Left cardiac atrium (tissue), 4 donors: ENCODE results near the gene PROCA1. TPM values are rescaled to one million over a fixed set of nuclear protein-coding genes. Genes with fewer than 3 reads are reported as not detected.
"Not testable (repeated sequence)": the region's sequence is repeated elsewhere in the genome, so short reads cannot be mapped to it uniquely, and the experiment has no call there.

Experiments used
- ATAC-seq, 2 donors: fragments of 200-7000 bp; cut with Tn5 transposase; one replicate each; pipeline ENCODE4 v1.9.1; 2020; ENCODE audit warnings: mild to moderate bottlenecking in 2 of 2, moderate library complexity in 2 of 2
- DNase-seq: peaks from one replicate; pipeline ENCODE4 v3.0.0-alpha.2; 2020
- intact Hi-C, 2 donors: fragments of 100-400 bp; cut with DNase I; formaldehyde crosslinking; loops; one replicate each; pipeline versions ENCODE4 v1.14.1 to v1.15.1; 2022 to 2023
- total RNA-seq, 2 donors: library from RNA; stranded (reverse); fragmentation: NEBNext Ultra II Directional; extraction: Animal tissue kit (Norgen Biotek cat#: 25700); gene quantifications; one replicate each; pipeline ENCODE4 v1.2.1, GENCODE V29; 2021
- donor health status: DM: no; HTN: yes; CAD: no.
- donor health status: DM: no; HTN: yes; CAD: no; lungs with severe emphysema.
- donor health status: DM: yes; HTN: yes; CAD: no.
- donor health status: Dilated cardiomyopathy.

The PROCA1 gene
- total RNA-seq, 2 donors from 2014 or later = 0.97 to 1.6 TPM

DNA sequence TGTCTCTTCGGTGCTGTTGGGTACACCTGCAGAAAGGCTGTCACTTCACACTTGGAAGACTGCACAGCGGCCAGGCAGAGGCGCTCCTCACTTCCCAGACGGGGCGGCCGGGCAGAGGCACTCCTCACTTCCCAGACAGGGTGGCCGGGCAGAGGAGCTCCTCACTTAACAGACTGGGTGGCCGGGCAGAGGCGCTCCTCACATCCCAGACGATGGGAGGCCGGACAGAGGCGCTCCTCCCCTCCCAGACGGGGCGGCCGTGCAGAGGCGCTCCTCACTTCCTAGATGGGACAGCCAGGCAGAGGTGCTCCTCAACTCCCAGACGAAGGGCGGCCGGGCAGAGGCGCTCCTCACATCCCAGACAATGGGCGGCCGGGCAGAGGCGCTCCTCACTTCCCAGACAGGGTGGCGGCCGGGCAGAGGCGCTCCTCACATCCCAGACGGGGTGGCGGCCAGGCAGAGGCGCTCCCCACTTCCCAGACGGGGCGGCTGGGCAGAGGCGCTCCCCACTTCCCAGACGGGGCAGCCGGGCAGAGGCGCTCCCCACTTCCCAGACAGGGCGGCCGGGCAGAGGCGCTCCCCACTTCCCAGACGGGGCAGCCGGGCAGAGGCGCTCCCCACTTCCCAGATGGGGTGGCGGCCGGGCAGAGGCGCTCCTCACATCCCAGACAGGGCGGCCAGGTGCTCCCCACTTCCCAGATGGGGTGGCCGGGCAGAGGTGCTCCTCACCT, 52.8 kb downstream of the PROCA1 start:
- ATAC-seq, intact Hi-C loops, DNase-seq: not testable (repeated sequence)

DNA sequence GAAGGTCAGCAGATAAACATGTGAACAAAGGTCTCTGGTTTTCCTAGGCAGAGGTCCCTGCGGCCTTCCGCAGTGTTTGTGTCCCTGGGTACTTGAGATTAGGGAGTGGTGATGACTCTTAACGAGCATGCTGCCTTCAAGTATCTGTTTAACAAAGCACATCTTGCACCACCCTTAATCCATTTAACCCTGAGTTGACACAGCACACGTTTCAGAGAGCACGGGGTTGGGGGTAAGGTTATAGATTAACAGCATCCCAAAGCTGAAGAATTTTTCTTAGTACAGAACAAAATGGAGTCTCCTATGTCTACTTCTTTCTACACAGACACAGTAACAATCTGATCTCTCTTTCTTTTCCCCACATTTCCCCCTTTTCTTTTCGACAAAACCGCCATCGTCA, 53.3 kb downstream of the PROCA1 start:
- ATAC-seq, DNase-seq, intact Hi-C loops: not testable (repeated sequence)

DNA sequence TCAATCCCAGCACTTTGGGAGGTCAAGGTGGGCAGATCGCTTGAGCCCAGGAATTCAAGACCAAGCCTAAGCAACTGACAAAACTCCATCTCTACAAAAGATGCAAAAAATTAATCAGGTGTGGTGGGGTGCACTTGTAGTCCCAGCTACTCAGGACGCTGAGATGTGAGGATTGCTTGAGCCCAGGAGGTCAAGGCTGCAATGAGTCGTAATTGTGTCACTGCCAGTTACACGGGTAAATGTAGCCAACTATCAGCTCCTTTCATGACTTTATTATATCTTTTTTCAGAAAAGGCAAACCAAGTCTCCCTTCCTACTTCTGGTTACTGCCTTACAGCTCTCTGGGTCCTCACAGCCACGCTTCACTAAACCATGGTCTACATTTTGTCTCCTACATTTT, 53.9 kb downstream of the PROCA1 start:
- DNase-seq (no peak), ATAC-seq (no peak)
- intact Hi-C loops = no loop called here

DNA sequence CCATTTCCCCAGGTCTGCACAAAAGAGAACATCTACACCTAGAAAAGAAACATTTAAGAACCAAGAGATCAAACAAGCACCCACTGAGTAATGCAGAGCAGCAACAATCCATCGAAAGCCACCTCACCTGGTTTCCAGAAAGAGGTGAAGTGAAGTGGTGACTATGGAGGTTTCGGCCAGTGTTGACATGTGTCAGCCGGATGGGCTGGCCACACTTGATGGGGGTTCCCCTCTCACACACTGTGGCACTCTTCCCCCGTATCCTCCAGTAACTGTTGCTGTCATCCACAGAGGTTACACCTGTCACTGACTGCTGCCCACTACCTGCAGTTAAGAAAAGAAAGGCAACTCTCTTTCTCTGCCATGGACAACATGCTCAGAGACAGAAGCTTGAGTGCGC, 56.5 kb downstream of the PROCA1 start:
- intact Hi-C loops = no loop called here
- no peak for ATAC-seq

More for the DNA sequence above, 56.5 kb downstream of the PROCA1 start:
- no peak for DNase-seq

Other genes with a start within 250 kb of the PROCA1 start
- not detected for gene SLC13A2, start 238.2 kb downstream of the PROCA1 start, total RNA-seq
- not detected for gene FOXN1, start 205.5 kb downstream of the PROCA1 start, total RNA-seq
- 10 to 100 TPM; 13.6 to 23.6 TPM for gene UNC119, start 159.3 kb downstream of the PROCA1 start, total RNA-seq
- gene PIGS, start 140.4 kb downstream of the PROCA1 start, total RNA-seq = 10 to 100 TPM; 39.9 to 41.4 TPM
- 100 to 1,000 TPM; 138 to 164 TPM for gene ALDOC, start 135.0 kb downstream of the PROCA1 start, total RNA-seq
- gene SPAG5, start 112.9 kb downstream of the PROCA1 start, total RNA-seq = 1 to 10 TPM in 1 of 2 donors, under 1 TPM in 1; 0.97 to 2.7 TPM
- gene RSKR, start 97.7 kb downstream of the PROCA1 start, total RNA-seq = 1 to 10 TPM; 4.4 to 5.8 TPM
- 10 to 100 TPM; 83.6 to 93.3 TPM for gene BLTP2, start 66.7 kb downstream of the PROCA1 start, total RNA-seq
- 10 to 100 TPM; 32.9 to 33.7 TPM for gene SDF2, start 50.0 kb downstream of the PROCA1 start, total RNA-seq
- 10 to 100 TPM; 35.6 to 47.2 TPM for gene SUPT6H, start 49.7 kb downstream of the PROCA1 start, total RNA-seq
- gene RAB34, start 6.0 kb upstream of the PROCA1 start, total RNA-seq = 10 to 100 TPM; 37.2 to 53.8 TPM
- 100 to 1,000 TPM; 894 to 914 TPM for gene RPL23A, start 8.1 kb upstream of the PROCA1 start, total RNA-seq
- 1 to 10 TPM; 3.5 to 3.7 TPM for gene TLCD1, start 14.3 kb upstream of the PROCA1 start, total RNA-seq
- gene NEK8, start 16.9 kb upstream of the PROCA1 start, total RNA-seq = 1 to 10 TPM in 1 of 2 donors, under 1 TPM in 1; 0.85 to 1.3 TPM
- 1 to 10 TPM; 6.6 to 9.8 TPM for gene TRAF4, start 32.1 kb upstream of the PROCA1 start, total RNA-seq
- gene FAM222B, start 130.9 kb upstream of the PROCA1 start, total RNA-seq = 10 to 100 TPM; 15.7 to 18.8 TPM
- 10 to 100 TPM; 29.0 to 30.2 TPM for gene ERAL1, start 143.1 kb upstream of the PROCA1 start, total RNA-seq
- 100 to 1,000 TPM in 1 of 2 donors, 10 to 100 TPM in 1; 89.9 to 107 TPM for gene FLOT2, start 185.8 kb upstream of the PROCA1 start, total RNA-seq
- 1 to 10 TPM; 2.8 to 3.7 TPM for gene DHRS13, start 191.2 kb upstream of the PROCA1 start, total RNA-seq
- gene PHF12, start 239.6 kb upstream of the PROCA1 start, total RNA-seq = 10 to 100 TPM; 18.8 to 23.4 TPM